G401.6 (cell line): ENCODE measurements around the gene GFRA3.
"Not testable (repeated sequence)": the region's sequence is repeated elsewhere in the genome, so short reads cannot be mapped to it uniquely, and the experiment has no call there.

Source experiments
- FAIRE-seq: peaks from 2 replicates; lab custom pipeline; 2012; peaks lifted over from hg19 to GRCh38; lab: Jason Lieb, UNC

GFRA3 gene

GRCh38 chr5:138274189-138274853, at the start of gene GFRA3:
TSS of gene GFRA3 (minus strand) at chr5:138274621. CDS start at chr5:138274424, 197 bp downstream.
- no peak for FAIRE-seq

GRCh38 chr5:138318211-138318610, 43.8 kb upstream of the GFRA3 start:
- FAIRE-seq: not testable (repeated sequence)

GRCh38 chr5:138316355-138316754, 41.9 kb upstream of the GFRA3 start:
- FAIRE-seq: no peak

GRCh38 chr5:138315751-138316278, 41.4 kb upstream of the GFRA3 start:
- no peak for FAIRE-seq

GRCh38 chr5:138305797-138306196, 31.4 kb upstream of the GFRA3 start:
- FAIRE-seq: no peak

GRCh38 chr5:138303372-138303771, 29.0 kb upstream of the GFRA3 start:
- FAIRE-seq: no peak

- no peak for FAIRE-seq
Observed at GRCh38 chr5:138289296-138289695, 14.9 kb upstream of the GFRA3 start.

- no peak for FAIRE-seq
Observed at GRCh38 chr5:138287246-138287645, 12.8 kb upstream of the GFRA3 start.

- FAIRE-seq: peak; percentile 70
Observed at GRCh38 chr5:138282920-138283742, 8.7 kb upstream of the GFRA3 start.

GRCh38 chr5:138280915-138281314, 6.5 kb upstream of the GFRA3 start:
- FAIRE-seq: no peak

GRCh38 chr5:138276402-138277054, 2.1 kb upstream of the GFRA3 start:
- FAIRE-seq: no peak

- FAIRE-seq: no peak
Observed at GRCh38 chr5:138275895-138276294, 1.5 kb upstream of the GFRA3 start.

GRCh38 chr5:138275379-138275782, 960 bp upstream of the GFRA3 start:
- FAIRE-seq: no peak

- FAIRE-seq: no peak
Observed at GRCh38 chr5:138273834-138274188, 610 bp downstream of the GFRA3 start.

- no peak for FAIRE-seq
Observed at GRCh38 chr5:138272681-138273080, 1.7 kb downstream of the GFRA3 start.

GRCh38 chr5:138271281-138271680, 3.1 kb downstream of the GFRA3 start:
- FAIRE-seq: no peak

GRCh38 chr5:138264183-138264582, 10.2 kb downstream of the GFRA3 start:
- FAIRE-seq: no peak

- FAIRE-seq: no peak
Observed at GRCh38 chr5:138263581-138263980, 10.8 kb downstream of the GFRA3 start.

GRCh38 chr5:138258704-138259292, 15.6 kb downstream of the GFRA3 start:
- FAIRE-seq: no peak

GRCh38 chr5:138257583-138257982, 16.8 kb downstream of the GFRA3 start:
- no peak for FAIRE-seq

GRCh38 chr5:138252944-138253343, 21.5 kb downstream of the GFRA3 start:
- no peak for FAIRE-seq

- not testable (repeated sequence) for FAIRE-seq
Observed at GRCh38 chr5:138247800-138248199, 26.6 kb downstream of the GFRA3 start.

- no peak for FAIRE-seq
Observed at GRCh38 chr5:138246822-138247221, 27.6 kb downstream of the GFRA3 start.
